ENCODE results near the gene DOK7. TPM values are rescaled to one million over a fixed set of nuclear protein-coding genes. Genes with fewer than 3 reads are reported as not detected.

The DOK7 gene
- total and polyA plus RNA-seq, 4 donors = 0.13 to 0.84 (median 0.46) TPM

- TF ChIP-seq FOXA1 (IDR thresholded peaks at IDR 0.05) (no peak), RXRA (IDR thresholded peaks at IDR 0.05) (no peak), MAX (IDR thresholded peaks at IDR 0.05) (no peak)
Measured at GRCh38 chr4:3483471-3483921, 20.4 kb downstream of the DOK7 start (continued).

- TF ChIP-seq MAX (IDR thresholded peaks at IDR 0.05) = no peak
- 56% methylated on average over 45 of the region's 45 CpGs for WGBS
- peaks cover 0 to 3% (median 0%) of the 10 kb centered on the region in 4 donors for H3K4me1 ChIP-seq (ENCODE audit: control insufficient read depth in 4 of 4, insufficient read depth in 4 of 4, low read length in 3 of 4)
- no peak overlapping the region for H3K4me3 ChIP-seq (ENCODE audit: low read depth in 1 of 3, low read length in 3 of 3)
- H3K27me3 ChIP-seq (ENCODE audit: control insufficient read depth in 4 of 4, insufficient read depth in 4 of 4, low read length in 3 of 4) = no peaks in the 10 kb centered on the region
- no peaks in the 10 kb centered on the region for H3K9me3 ChIP-seq (ENCODE audit: control insufficient read depth in 4 of 4, low read length in 3 of 4)
- no peak overlapping the region for H3K27ac ChIP-seq (ENCODE audit: low read depth in 1 of 2, low read length in 2 of 2)
- no peak overlapping the region for H3K9ac ChIP-seq (ENCODE audit: low read depth in 1 of 2, low read length in 2 of 2)
- no peak for DNase-seq (ENCODE audit: low spot score)
- H3K36me3 ChIP-seq (ENCODE audit: control insufficient read depth in 4 of 4, insufficient read depth in 3 of 4, low read depth in 1 of 4, low read length in 3 of 4) = no peaks in the 10 kb centered on the region
Measured at GRCh38 chr4:3484057-3484973, 21.2 kb downstream of the DOK7 start.

- Histone ChIP-seq H3K27me3 (ENCODE audit: control insufficient read depth in 4 of 4, insufficient read depth in 4 of 4, low read length in 3 of 4) (no peaks in the 10 kb centered on the region), H3K4me1 (ENCODE audit: control insufficient read depth in 4 of 4, insufficient read depth in 4 of 4, low read length in 3 of 4) (no peaks in the 10 kb centered on the region), H3K9me3 (ENCODE audit: control insufficient read depth in 4 of 4, low read length in 3 of 4) (no peaks in the 10 kb centered on the region), H3K27ac (ENCODE audit: low read depth in 1 of 2, low read length in 2 of 2) (no peak overlapping the region), H3K4me3 (ENCODE audit: low read depth in 1 of 3, low read length in 3 of 3) (no peak overlapping the region), H3K36me3 (ENCODE audit: control insufficient read depth in 4 of 4, insufficient read depth in 3 of 4, low read depth in 1 of 4, low read length in 3 of 4) (no peaks in the 10 kb centered on the region), H3K9ac (ENCODE audit: low read depth in 1 of 2, low read length in 2 of 2) (no peak overlapping the region)
- TF ChIP-seq FOXA1 (IDR thresholded peaks at IDR 0.05) = no peak
- no peak for TF ChIP-seq ZBTB33 (IDR thresholded peaks at IDR 0.05)
- TF ChIP-seq HNF4A (conservative IDR thresholded peaks at IDR 0.05) = no peak
- no peak for TF ChIP-seq RXRA (IDR thresholded peaks at IDR 0.05)
- no peak for TF ChIP-seq RAD21 (IDR thresholded peaks at IDR 0.05)
- no peak for TF ChIP-seq GABPA (IDR thresholded peaks at IDR 0.05 in 1 of 2, conservative IDR thresholded peaks at IDR 0.05 in 1 of 2)
- no peak for TF ChIP-seq FOXA2 (IDR thresholded peaks at IDR 0.05)
- TF ChIP-seq NR2F2 (IDR thresholded peaks at IDR 0.05) = no peak
- TF ChIP-seq SP1 (IDR thresholded peaks at IDR 0.05) = no peak
- no peak for TF ChIP-seq TAF1 (conservative IDR thresholded peaks at IDR 0.05)
- no peak for TF ChIP-seq ATF3 (IDR thresholded peaks at IDR 0.05)
- no peak for TF ChIP-seq MAX (IDR thresholded peaks at IDR 0.05)
- no peak for TF ChIP-seq HNF4G (IDR thresholded peaks at IDR 0.05)
- no peak for TF ChIP-seq YY1 (IDR thresholded peaks at IDR 0.05)
- TF ChIP-seq REST (IDR thresholded peaks at IDR 0.05) = no peak
- TF ChIP-seq EGR1 (IDR thresholded peaks at IDR 0.05; ENCODE audit: low read depth in 2 of 2) = no peak
- no peak for TF ChIP-seq CTCF (IDR thresholded peaks at IDR 0.05; ENCODE audit: low read depth, low read length, missing input control)
- DNase-seq (ENCODE audit: low spot score) = no peak
- 56% methylated on average over 36 of the region's 36 CpGs for WGBS
Measured at GRCh38 chr4:3485011-3485791, 22.1 kb downstream of the DOK7 start.
